SK-MEL-5 (cell line): ENCODE data around the gene NAGS. TPM values are rescaled to one million over a fixed set of nuclear protein-coding genes. Genes with fewer than 3 reads are reported as not detected.
"Not testable (repeated sequence)": the region's sequence is repeated elsewhere in the genome, so short reads cannot be mapped to it uniquely, and the experiment has no call there.

Experiments
- DNase-seq: peaks from one replicate; pipeline ENCODE4 v3.0.0-alpha.2; 2016; ENCODE audit warnings: low read depth, low spot score
- in situ Hi-C: cut with HindIII; loops from 2 replicates; pipeline ENCODE4 v1.10.0; 2016; ENCODE audit warnings: low sequenced_read_pairs, high pct_unique_total_duplicates, low pct_unique_long_range_greater_than_20kb
- total RNA-seq: library from RNA; depleted of rRNA; stranded (reverse); fragments of >200 nt; shearing (Covaris generic); gene quantifications from 2 replicates; pipeline ENCODE4 v1.2.3, GENCODE V29; 2014

The NAGS gene
- total RNA-seq, 1 experiment from 2014 or later = 1.8 TPM

DNA sequence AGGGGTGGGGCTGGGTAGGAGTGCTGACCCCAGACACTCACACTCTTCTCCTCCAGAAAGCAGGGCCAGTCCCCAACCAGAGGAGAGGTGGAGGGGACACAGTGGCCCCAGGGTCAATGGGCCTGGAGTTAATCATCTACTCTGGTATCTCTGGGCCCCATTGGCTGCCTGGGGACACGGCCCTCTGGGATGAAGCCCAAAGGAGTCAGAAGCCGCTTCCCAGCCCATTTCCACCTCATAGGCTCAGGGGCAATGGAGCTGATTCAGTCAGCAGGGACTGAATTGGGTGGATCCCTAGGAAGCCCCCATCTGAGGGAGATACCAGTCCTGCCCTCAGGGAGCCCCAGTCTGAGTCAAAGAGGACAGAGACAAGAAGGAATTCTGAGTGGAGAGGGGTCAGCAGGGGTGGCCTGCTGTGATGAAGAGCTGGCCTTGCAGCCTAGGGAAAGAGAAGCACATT is 2.9 kb upstream of the NAGS start:
- no peak for DNase-seq
- in situ Hi-C loops = no loop called here

DNA sequence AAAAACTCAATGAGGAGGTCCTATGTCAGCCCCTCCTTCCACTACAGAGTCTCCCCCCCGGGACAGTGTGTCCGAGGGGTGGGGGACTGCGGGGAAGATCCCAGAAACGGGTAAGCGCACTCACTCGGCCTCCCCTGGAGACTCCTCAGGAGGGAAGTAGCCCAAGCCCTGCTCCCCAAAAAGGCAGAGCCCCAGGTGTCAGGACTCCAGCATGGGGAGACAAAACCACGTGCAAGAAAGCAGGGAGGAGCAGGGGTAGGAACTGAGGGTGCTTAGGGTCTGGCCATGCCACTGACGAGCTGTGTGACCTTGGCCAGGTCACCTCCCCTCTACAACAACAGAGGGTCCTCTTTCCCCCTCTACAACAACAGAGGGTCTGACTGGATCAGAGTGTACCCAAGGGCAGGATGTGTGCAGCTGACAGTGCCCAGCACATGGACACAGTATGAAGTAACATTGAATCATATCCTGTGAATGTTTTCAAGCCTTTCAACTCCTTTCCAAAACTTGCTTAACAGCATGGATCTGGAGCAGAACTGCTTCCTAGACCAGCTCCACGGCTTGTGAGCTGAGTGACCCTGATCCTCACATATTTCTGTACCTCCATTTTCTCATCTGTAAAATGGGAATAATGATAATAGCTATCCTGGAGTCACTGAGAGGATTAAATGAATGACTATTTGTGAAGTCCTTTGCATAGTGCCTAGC is 2.1 kb upstream of the NAGS start:
- no peak for DNase-seq
- in situ Hi-C loops = no loop called here

DNA sequence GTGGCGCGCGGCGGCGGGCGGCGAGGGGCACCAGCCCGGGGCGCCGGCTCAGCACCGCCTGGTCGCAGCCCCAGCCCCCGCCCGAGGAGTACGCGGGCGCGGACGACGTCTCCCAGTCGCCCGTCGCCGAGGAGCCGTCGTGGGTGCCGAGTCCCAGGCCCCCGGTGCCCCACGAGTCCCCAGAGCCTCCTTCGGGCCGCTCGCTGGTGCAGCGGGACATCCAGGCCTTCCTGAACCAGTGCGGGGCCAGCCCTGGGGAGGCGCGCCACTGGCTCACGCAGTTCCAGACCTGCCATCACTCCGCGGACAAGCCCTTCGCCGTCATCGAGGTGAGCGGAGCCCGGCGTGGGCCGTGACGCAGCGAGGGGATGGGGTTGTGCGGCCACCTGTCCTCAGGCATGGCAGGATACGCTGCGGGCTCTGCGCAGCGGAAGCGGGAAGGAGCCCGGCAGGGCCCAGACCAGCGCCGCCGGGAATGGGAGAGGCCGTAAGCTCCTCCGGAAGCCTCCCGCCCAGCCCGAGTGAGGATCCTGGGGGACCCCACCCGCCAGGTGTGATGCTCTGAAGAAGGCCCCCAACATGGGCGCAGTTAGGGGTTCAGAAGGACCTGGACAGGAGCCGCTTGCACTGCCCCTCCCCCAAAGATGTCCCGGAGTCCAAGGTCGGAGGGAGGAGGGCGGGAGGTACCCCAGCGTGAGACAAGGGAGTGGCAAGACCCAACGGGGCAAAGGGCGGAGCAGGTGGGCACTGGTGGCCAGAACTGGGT is 522 bp downstream of the NAGS start:
- DNase-seq = no peak
- in situ Hi-C loops = no loop called here

DNA sequence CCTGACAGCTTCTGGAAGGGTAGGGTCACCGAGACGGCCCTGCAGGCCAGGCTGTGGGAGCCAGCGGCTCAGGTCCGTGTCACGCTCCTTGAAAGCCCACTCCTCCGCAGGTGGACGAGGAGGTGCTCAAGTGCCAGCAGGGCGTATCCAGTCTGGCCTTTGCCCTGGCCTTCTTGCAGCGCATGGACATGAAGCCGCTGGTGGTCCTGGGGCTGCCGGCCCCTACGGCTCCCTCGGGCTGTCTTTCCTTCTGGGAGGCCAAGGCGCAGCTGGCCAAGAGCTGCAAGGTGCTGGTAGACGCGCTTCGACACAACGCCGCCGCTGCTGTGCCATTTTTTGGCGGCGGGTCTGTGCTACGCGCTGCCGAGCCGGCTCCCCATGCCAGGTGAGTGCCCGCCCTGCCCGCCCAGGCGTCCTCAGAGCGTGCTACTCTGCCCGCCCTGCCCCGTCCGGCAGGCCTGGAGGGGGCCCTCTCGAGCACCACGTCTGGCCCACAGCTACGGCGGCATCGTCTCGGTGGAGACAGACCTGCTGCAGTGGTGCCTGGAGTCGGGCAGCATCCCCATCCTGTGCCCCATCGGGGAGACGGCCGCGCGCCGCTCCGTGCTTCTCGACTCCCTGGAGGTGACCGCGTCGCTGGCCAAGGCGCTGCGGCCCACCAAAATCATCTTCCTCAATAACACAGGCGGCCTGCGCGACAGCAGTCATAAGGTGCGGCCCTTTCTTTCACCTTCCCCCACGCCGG is 1.3 kb downstream of the NAGS start:
- DNase-seq = no peak
- in situ Hi-C loops = no loop called here

DNA sequence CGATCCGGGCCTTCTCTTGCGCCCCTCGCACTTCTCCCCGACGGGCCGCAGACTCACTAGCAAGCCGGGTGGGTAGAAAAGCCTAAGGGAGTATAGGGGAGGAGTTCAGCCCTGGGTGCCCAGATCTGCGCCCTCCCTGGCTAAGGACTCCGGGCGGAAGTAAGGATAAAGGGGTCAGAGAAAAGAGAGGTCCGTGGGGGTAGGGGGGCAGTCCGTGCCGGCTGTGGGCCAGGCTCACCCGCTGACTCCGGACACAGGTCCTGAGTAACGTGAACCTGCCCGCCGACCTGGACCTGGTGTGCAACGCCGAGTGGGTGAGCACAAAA is 1.8 kb downstream of the NAGS start:
- in situ Hi-C loops = no loop called here
- no peak for DNase-seq

DNA sequence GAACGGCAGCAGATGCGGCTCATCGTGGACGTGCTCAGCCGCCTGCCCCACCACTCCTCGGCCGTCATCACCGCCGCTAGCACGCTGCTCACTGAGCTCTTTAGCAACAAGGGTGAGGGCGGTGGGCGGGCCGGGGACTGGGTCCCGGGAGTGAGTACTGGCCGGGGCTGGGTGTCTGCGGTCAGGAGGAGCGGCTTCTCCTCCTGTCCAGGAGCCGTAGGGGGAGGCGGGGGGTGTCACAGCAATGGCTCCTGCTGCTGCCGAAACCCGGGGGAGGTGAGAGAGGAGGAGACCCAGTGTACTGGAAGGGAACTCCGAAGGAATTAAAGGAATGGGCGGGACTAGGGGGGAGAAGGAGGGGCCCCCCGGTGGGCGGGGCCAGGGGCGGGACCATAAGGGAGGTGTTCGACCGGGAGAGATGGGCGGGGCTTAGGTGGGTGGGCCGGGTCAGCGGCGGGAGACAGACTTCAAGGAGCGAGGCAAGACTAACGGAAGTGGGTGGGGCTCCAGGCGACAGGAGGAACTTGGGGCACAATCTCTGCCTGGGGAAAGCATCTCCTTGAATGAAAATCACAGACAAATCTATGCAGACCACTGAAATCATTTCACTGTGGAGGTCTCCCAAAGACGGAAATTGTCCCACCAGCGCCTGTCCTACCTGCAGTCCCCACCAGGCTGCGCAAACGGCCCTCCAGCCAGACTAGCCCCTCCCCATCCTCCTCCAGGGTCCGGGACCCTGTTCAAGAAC is 2.4 kb downstream of the NAGS start:
- DNase-seq = peak; percentile 95
- in situ Hi-C loops = no loop called here

DNA sequence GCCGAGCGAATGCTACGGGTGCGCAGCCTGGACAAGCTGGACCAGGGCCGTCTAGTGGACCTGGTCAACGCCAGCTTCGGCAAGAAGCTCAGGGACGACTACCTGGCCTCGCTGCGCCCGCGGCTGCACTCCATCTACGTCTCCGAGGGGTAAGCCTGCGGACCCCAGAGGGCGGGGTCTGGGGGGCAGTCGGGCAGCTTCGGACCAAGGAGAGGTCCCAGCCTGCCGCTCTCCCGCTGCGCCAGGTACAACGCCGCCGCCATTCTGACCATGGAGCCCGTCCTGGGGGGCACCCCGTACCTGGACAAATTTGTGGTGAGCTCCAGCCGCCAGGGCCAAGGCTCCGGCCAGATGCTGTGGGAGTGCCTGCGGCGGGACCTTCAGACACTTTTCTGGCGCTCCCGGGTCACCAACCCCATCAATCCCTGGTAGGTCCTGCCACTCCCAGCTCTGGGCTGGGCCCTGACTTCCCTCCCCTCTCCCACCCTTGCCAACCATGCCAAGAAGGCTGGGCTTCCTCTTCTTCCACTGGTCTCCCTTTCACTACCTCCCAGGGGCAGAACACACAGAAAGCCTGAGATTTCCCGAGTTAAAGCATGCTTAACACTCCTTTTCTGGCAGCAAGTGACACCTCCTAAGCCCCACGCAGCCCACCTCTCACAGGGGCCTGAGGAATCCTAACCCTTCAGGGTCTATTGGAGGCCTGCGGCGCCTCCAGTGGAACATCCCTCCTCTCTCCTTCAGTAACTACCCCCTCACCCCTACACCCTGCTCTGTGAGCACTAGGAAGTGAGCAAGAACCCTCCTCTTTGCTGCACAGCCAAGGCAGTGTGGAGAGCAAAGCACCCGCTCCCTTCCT is 3.2 kb downstream of the NAGS start:
- DNase-seq = no peak
- in situ Hi-C loops = no loop called here

DNA sequence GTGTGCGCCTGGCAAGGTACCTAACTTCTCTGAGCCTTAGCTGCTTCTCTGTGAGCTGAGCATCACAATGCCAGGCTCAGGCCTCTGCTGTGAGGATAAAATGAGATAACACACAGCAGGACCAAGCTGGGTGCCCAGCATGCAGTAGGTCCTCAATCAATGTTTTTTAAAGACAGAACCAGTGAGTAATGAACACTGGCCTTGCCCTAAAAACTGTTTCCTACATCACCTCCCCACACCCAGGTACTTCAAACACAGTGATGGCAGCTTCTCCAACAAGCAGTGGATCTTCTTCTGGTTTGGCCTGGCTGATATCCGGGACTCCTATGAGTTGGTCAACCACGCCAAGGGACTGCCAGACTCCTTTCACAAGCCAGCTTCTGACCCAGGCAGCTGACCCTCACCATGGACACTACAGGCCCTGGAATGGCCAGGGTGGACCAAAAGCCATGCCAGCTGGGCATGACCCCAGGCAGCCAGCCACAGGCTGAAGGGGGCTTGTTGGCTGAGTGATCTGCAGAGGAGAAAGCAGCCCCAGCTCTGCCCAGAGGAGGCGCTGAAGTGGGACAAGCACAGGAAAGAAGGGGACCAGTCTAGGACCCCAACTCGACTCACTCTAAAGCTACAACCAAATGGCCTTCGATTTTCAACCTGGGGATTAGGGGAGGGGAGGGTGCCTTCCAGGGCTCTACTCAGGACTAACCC is 3.9 kb downstream of the NAGS start:
- in situ Hi-C loops = no loop called here
- DNase-seq = no peak

DNA sequence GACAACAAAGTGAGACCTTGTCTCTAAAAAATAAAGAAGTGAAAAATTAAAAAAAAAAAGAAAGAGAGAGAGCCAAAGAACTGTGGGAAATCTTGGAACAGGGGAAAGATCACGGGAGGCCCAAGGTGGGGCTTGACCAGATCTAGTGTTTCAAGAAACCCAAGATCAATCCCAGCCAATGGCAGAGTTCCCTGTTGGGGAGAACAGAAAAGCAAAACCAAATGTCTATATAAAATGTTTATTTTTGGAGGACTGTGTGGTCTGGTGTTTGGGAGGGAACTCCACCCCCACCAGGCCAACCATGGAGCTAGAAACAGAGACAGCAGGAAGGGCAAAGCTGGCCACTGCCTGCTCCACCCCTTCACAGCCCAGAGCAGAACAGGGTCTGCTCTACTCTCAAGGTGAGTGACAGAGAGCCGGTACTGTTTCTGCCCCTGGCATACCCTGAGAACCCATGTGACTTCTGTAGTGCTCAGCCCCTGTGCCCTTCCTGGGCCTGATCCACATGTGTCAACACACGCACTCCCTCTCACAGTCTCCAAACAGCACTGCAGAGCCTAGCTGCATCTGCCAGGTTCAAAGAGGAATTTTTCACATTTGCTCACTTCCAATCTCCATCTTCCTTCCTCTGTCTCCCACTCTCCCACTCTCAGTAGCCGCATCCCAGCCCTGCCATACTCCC is 6.7 kb downstream of the NAGS start:
- no peak for DNase-seq
- in situ Hi-C loops = no loop called here

DNA sequence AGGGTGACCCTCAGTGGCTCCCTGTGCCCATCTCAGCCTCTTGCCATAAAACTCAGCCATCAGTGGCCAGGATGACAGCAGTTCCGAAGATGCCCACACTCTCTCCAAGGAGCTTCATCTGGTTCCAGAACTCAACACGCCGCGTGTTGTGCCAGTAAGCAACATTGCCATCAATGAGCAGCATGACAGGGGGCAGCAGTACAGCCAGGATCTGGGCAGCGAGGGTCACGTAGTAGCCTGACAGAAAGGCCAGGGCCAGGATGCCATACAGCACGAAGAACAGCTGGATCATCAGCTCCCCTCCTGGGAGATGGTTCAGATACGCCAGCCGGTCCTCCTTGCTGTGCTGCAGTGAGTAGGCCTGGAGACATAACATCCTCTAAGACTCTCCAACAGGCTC is 7.5 kb downstream of the NAGS start:
- in situ Hi-C loops = no loop called here
- DNase-seq = no peak

DNA sequence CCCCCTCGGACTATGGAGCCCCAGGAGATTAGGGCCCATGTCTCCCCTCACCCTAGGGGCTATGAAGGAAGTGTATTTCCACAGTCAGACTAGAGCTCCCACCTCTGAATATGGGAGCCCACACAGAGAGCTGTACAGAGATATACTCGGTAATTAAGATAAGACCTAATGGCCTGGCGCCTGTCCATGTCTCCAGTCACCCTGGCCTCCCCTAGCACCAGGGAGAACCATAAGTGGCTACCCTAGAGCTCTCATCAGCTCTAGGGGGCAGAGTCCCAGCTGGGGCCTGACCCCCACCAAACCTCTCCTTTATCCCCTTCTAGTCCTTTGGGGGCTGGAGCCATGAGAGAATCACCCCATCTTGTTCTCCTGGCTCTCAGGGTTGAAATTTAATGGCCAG is 8.0 kb downstream of the NAGS start:
- in situ Hi-C loops = no loop called here
- no peak for DNase-seq

DNA sequence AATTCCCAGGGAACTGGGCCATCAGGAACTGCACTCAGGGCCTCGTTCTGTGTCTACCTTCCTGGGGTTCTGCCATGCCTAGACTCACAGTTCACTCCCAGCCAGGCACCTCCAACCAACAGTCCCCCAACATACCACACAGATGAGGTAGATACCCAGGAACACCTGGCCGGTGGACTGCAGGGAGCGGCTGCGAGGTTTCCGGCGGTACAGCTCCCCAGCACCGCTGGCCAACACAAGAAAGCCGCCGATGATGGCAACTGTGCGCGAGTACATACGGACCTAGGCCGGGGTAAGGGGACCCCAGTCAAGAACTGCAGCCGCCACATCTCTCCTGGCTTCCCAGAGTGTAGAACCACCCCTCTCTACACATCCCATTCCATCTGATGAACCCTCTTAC is 8.5 kb downstream of the NAGS start:
- no peak for DNase-seq
- in situ Hi-C loops = no loop called here

DNA sequence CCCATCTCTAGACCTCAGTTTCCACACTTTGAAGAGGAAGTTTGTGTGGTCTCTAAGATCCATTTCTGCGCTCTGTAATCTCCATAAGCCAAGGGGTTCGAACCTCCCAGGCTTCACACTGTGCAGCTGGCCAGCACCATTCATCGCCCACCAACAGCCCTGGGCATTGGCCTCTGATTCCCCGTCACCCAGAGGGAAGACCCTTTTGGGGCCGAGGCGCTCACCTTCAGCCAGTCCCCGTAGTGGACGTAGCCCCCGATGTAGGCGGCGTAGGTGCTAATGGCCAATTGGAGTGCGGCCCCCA is 9.7 kb downstream of the NAGS start:
- in situ Hi-C loops = no loop called here
- DNase-seq = no peak

DNA sequence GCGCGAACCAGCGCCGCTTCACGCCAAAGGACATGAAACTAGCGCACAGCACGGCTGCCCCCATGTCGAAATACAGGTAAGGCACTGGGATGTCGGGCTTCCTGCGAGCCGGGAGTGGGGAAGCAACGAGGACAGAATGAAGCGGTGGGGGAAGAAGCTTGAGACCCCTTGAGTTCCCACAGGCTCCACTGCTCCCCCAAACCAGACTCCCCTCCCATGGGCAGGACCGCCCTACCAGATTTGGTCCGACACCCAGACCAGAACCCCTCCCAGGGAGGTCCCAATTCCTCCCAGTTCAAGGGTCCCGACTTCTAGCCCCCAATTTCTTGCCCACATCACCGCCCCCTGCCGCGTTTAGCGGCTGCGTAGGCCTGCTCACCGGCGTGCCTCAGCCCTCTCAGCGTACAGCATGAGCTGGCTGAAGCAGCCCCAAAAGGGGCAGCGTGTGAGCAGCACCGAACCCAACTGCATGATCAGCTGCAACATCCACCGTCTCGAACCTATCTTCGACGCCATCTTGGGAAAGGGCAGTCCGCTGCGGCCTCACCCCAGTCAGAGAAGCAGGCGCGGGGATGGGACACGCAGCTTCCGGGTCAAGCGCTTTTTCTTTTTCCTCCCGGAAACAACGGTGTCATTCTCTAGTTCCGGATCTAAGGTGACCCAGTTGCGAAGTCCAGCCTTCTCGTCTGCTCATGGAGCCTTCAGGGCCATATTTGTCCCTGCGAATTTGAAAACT is 10.2 kb downstream of the NAGS start, which contains the start of gene TMEM101:
Gene TMEM101 (minus strand): TSS at position 527 of the 736 bp plus-strand sequence. CDS start 11 bp downstream, at position 516.
- in situ Hi-C loops = no loop called here
- DNase-seq = peak; percentile 94

DNA sequence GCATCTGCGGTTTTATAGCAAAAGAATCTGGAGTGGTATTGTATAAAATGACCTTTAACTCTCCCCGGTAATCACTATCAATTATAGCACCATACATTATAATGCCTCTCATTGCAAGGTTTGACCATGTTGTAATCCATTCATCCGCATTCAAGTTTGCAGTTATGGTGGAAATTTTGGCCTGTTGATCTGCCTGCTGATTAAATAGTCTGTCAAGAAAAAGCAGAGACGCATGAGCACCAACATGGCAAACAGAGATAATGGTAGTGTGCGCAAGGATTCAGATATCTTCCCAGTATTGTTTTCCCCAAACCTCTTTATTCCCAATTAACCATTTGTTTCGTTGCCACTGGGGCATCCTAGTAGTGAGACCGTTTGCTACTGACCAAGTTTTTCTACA is 16.8 kb downstream of the NAGS start:
- DNase-seq, in situ Hi-C loops: not testable (repeated sequence)

DNA sequence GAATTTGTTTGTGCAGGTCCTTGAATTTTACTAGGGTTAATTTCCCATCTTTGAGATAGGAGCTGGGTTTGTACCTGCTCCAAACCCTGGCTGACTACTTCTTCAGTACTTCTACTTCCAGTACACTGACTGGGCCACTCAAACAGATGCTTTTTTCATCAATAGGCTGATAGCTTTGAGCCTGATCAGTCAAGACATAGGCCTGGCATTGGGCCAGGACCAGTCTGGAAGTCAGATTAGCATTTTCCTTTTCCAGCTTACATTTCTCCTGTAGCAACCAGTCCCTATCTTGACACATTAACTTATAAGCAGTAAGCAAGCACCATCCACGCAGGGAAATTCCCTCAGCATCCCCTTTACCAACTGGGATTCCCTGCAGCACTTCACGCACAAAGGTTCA is 17.8 kb downstream of the NAGS start:
- in situ Hi-C loops = no loop called here
- DNase-seq = no peak
